GM12878 (cell line): Measurements from ENCODE around the gene KRTAP10-5.
"Not testable (repeated sequence)": the region's sequence is repeated elsewhere in the genome, so short reads cannot be mapped to it uniquely, and the experiment has no call there.

Source experiments
- CEBPB ChIP-seq, 2 experiments: fragments of 150-350 bp in 1 of 2; IDR thresholded peaks; 2 replicates each; pipeline ENCODE4 v1.6.1; 2012 to 2014; ENCODE audit warnings: low read depth in 2 of 2, low read length in 2 of 2, borderline replicate concordance in 1 of 2, inconsistent platforms in 1 of 2
- CHD4 ChIP-seq: fragments of 200-600 bp; sonication (generic); IDR thresholded peaks from 2 replicates; pipeline ENCODE4 v1.6.1; 2016; ENCODE audit warnings: mild to moderate bottlenecking
- POLR2A ChIP-seq: IDR thresholded peaks from 2 replicates; pipeline ENCODE4 v1.6.1; 2011; ENCODE audit warnings: low read depth, mild to moderate bottlenecking, low read length
- SP1 ChIP-seq: IDR thresholded peaks from one replicate; pipeline ENCODE4 v1.6.1; 2011; ENCODE audit warnings: low read depth, low read length

DNA sequence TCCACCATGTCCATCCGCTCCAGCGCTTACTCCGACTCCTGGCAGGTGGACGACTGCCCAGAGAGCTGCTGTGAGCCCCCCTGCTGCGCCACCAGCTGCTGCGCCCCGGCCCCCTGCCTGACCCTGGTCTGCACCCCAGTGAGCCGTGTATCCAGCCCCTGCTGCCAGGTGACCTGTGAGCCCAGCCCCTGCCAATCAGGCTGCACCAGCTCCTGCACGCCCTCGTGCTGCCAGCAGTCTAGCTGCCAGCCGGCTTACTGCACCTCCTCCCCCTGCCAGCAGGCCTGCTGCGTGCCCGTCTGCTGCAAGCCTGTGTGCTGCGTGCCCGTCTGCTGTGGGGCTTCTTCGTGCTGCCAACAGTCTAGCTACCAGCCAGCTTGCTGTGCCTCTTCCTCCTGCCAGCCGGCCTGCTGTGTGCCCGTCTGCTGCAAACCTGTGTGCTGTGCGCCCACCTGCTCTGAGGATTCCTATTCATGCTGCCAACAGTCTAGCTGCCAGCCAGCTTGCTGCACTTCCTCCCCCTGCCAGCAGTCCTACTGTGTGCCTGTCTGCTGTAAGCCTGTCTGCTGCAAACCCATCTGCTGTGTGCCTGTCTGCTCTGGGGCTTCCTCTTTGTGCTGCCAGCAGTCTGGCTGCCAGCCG lies 46.9 kb upstream of the KRTAP10-5 start:
- TF ChIP-seq POLR2A; CEBPB (IDR thresholded peaks at IDR 0.05; ENCODE audit: borderline replicate concordance in 1 of 2, low read depth in 2 of 2, low read length in 2 of 2); CHD4; SP1: not testable (repeated sequence)
